ENCODE measurements around the gene ADAMTS7.
A peak's percentile ranks its signal among the peaks of the same experiment; 100 is the strongest.
"Not testable (repeated sequence)": the region's sequence is repeated elsewhere in the genome, so short reads cannot be mapped to it uniquely, and the experiment has no call there.

Gene ADAMTS7

DNA sequence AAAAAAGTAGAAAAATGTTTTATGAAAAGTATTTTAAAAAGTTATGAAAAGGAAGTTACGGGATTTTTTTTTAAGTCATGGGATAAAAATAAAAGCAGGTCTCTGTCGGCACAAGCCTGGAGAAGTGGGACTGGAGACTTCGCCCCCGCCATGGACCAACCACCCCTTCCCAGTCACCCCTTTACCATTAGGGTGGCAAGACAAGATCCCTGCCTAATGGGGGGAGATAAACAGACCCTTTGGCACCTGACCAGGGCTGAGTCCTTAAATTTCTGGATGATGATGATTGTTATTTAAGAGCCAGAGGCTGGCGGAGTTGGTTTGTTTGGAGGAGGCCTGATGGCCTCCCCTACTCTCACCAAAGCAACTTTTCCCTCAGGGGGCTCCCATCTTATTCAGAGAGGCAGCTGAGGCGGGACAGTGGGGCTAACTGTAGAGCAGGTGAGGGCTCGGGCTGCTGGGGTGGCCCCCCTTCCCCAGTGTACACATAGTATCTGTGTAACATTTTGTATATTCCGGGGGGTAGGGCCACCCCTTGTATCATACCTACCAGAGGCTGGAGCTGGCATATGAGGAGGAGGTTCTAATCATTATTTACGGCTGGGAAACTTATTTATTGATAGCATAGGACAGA, 74.0 kb downstream of the ADAMTS7 start (continued):
- TF ChIP-seq, protein P1, sequence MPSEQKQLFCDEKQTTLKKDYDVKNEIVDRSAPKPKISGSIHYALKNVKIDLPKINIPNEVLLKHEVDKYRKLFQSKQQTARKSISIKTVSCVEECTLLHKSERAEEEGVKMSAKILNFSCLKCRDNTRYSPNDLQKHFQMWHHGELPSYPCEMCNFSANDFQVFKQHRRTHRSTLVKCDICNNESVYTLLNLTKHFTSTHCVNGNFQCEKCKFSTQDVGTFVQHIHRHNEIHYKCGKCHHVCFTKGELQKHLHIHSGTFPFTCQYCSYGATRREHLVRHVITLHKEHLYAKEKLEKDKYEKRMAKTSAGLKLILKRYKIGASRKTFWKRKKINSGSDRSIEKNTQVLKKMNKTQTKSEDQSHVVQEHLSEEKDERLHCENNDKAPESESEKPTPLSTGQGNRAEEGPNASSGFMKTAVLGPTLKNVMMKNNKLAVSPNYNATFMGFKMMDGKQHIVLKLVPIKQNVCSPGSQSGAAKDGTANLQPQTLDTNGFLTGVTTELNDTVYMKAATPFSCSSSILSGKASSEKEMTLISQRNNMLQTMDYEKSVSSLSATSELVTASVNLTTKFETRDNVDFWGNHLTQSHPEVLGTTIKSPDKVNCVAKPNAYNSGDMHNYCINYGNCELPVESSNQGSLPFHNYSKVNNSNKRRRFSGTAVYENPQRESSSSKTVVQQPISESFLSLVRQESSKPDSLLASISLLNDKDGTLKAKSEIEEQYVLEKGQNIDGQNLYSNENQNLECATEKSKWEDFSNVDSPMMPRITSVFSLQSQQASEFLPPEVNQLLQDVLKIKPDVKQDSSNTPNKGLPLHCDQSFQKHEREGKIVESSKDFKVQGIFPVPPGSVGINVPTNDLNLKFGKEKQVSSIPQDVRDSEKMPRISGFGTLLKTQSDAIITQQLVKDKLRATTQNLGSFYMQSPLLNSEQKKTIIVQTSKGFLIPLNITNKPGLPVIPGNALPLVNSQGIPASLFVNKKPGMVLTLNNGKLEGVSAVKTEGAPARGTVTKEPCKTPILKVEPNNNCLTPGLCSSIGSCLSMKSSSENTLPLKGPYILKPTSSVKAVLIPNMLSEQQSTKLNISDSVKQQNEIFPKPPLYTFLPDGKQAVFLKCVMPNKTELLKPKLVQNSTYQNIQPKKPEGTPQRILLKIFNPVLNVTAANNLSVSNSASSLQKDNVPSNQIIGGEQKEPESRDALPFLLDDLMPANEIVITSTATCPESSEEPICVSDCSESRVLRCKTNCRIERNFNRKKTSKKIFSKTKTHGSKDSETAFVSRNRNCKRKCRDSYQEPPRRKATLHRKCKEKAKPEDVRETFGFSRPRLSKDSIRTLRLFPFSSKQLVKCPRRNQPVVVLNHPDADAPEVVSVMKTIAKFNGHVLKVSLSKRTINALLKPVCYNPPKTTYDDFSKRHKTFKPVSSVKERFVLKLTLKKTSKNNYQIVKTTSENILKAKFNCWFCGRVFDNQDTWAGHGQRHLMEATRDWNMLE (tag by site-specific recombination; conservative IDR thresholded peaks at IDR 0.05; ENCODE audit: low read depth): no peak
- TF ChIP-seq ZNF24 (tag by site-specific recombination; IDR thresholded peaks at IDR 0.05) (no peak), REPIN1 (tag by site-specific recombination; IDR thresholded peaks at IDR 0.05; ENCODE audit: low read depth) (no peak), ZBTB17 (tag by site-specific recombination; IDR thresholded peaks at IDR 0.05) (no peak), ZSCAN30 (tag by site-specific recombination; IDR thresholded peaks at IDR 0.05) (no peak), ZNF654 (tag by site-specific recombination; IDR thresholded peaks at IDR 0.05; ENCODE audit: low read depth) (no peak), BCL11A (tag by site-specific recombination; IDR thresholded peaks at IDR 0.05; ENCODE audit: low read depth) (no peak), TRIM28 (IDR thresholded peaks at IDR 0.05; ENCODE audit: borderline replicate concordance, low read length) (no peak), ZNF433 (tag by site-specific recombination; IDR thresholded peaks at IDR 0.05; ENCODE audit: low read depth) (no peak)
- TF ChIP-seq, protein P2, sequence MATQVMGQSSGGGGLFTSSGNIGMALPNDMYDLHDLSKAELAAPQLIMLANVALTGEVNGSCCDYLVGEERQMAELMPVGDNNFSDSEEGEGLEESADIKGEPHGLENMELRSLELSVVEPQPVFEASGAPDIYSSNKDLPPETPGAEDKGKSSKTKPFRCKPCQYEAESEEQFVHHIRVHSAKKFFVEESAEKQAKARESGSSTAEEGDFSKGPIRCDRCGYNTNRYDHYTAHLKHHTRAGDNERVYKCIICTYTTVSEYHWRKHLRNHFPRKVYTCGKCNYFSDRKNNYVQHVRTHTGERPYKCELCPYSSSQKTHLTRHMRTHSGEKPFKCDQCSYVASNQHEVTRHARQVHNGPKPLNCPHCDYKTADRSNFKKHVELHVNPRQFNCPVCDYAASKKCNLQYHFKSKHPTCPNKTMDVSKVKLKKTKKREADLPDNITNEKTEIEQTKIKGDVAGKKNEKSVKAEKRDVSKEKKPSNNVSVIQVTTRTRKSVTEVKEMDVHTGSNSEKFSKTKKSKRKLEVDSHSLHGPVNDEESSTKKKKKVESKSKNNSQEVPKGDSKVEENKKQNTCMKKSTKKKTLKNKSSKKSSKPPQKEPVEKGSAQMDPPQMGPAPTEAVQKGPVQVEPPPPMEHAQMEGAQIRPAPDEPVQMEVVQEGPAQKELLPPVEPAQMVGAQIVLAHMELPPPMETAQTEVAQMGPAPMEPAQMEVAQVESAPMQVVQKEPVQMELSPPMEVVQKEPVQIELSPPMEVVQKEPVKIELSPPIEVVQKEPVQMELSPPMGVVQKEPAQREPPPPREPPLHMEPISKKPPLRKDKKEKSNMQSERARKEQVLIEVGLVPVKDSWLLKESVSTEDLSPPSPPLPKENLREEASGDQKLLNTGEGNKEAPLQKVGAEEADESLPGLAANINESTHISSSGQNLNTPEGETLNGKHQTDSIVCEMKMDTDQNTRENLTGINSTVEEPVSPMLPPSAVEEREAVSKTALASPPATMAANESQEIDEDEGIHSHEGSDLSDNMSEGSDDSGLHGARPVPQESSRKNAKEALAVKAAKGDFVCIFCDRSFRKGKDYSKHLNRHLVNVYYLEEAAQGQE (tag by site-specific recombination; IDR thresholded peaks at IDR 0.05): no peak

DNA sequence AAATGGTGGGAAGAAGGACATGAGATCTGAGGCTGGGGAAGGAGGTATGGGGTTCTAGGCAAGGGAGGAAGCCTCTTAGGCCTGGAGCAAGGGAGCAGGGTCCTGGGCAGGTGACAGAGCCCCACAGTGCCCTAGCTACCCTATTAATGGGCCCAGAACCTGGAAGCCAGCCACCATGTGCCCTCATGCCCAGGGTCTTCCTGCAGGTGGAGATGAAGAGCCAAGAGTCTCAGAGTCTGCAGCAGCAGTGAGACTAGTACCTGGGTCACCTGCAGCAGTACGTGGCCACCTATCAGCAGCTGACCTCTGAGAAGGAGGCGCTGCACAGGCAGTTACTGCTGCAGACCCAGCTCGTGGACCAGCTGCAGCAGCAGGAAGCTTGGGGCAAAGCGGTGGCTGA, 75.0 kb downstream of the ADAMTS7 start:
- H3K9me3 ChIP-seq (ENCODE audit: control insufficient read depth, insufficient read depth, low read depth, low read length); POLR2A ChIA-PET; H3K27ac ChIP-seq (ENCODE audit: extremely low read depth, low read depth, low read length); H3K36me3 ChIP-seq (ENCODE audit: control insufficient read depth in 2 of 2, insufficient read depth in 1 of 2, low read length in 2 of 2); H3K4me1 ChIP-seq (ENCODE audit: control insufficient read depth, insufficient read depth, low read length); H3K4me3 ChIP-seq (ENCODE audit: low read depth, low read length): not testable (repeated sequence)
- CTCF ChIA-PET: interaction anchor here (0.6 kb wide), 1 partner anchor 156 kb away, joined by 7 read pairs; no protein-coding TSS in a partner anchor

DNA sequence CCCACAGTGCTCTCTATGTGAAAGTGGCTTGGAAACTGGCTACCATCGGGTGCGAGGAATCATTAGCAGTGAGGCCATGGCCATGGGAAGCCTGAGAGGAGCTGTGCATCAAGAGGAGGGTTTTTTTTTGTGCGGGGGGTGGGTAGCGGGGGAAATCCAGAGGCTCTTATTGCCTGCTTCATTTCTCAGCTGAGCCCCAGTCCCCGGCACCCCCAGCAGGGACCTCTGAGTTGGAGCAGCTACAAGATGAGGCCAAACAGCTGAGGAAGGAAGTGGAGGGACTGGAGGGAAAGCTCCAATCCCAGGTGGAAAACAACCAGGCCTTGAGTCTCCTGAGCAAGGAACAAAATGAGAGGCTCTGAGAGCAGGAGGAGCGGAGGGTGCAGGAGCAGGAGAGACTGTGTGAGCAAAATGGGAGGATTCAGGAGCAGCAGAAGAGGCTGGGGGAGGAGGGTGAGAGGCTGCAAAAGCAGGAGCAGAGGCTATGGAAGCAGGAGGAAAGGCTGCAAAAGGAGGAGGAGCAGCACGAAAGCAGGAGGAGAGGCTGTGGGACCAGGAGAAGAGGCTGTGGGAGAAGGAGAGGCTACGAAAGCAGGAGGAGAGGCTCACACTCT, 76.7 kb downstream of the ADAMTS7 start:
- H3K27ac ChIP-seq (ENCODE audit: extremely low read depth, low read depth, low read length): no peak overlapping the region
- H3K36me3 ChIP-seq (ENCODE audit: control insufficient read depth in 2 of 2, insufficient read depth in 1 of 2, low read length in 2 of 2): no peaks in the 10 kb centered on the region
- peak; percentile 26; the same call in 1 of the 2 replicates for TF ChIP-seq ZNF341 (tag by site-specific recombination; IDR thresholded peaks at IDR 0.05; ENCODE audit: low read depth)
- TF ChIP-seq, protein P3, sequence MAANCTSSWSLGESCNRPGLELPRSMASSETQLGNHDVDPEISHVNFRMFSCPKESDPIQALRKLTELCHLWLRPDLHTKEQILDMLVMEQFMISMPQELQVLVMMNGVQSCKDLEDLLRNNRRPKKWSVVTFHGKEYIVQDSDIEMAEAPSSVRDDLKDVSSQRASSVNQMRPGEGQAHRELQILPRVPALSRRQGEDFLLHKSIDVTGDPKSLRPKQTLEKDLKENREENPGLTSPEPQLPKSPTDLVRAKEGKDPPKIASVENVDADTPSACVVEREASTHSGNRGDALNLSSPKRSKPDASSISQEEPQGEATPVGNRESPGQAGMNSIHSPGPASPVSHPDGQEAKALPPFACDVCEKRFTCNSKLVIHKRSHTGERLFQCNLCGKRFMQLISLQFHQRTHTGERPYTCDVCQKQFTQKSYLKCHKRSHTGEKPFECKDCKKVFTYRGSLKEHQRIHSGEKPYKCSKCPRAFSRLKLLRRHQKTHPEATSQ (tag by site-specific recombination; IDR thresholded peaks at IDR 0.05): no peak
- no peak overlapping the region for H3K4me3 ChIP-seq (ENCODE audit: low read depth, low read length)
- no peaks in the 10 kb centered on the region for H3K4me1 ChIP-seq (ENCODE audit: control insufficient read depth, insufficient read depth, low read length)
- CTCF ChIA-PET: interaction anchor here (0.6 to 0.7 kb wide), 4 partner anchors 8 to 155 kb away, joined by 3 to 4 read pairs (median 4); no protein-coding TSS in a partner anchor
- POLR2A ChIA-PET: interaction anchor here (0.5 kb wide), 1 partner anchor 585 kb away, joined by 3 read pairs; the partner anchor contains the start of gene IDH3A
- no peaks in the 10 kb centered on the region for H3K9me3 ChIP-seq (ENCODE audit: control insufficient read depth, insufficient read depth, low read depth, low read length)
